Measurements from ENCODE around the gene PLEKHA5. TPM values are rescaled to one million over a fixed set of nuclear protein-coding genes. Genes with fewer than 3 reads are reported as not detected.
"Not testable (repeated sequence)": the region's sequence is repeated elsewhere in the genome, so short reads cannot be mapped to it uniquely, and the experiment has no call there.

The PLEKHA5 gene
- total and polyA plus RNA-seq, 2 experiments from 2014 or later: 82.8 to 112 TPM

GRCh38 chr12:19088606-19089005 lies 40.9 kb upstream of the PLEKHA5 start (continued):
- TF ChIP-seq ZNF462 (CRISPR knock-in tag; IDR thresholded peaks at IDR 0.05): no peak
- no peak for TF ChIP-seq ZNF114 (CRISPR knock-in tag; IDR thresholded peaks at IDR 0.05)
- no peak for TF ChIP-seq STAT1 (IDR thresholded peaks at IDR 0.05; ENCODE audit: unreplicated experiment)
- no peak for TF ChIP-seq EZH2phosphoT487 (IDR thresholded peaks at IDR 0.05; ENCODE audit: unreplicated experiment)
- no peak for TF ChIP-seq EZH2 (IDR thresholded peaks at IDR 0.05; ENCODE audit: low read depth, unreplicated experiment)
- TF ChIP-seq ETS1 (IDR thresholded peaks at IDR 0.05): no peak

- H3K27me3 Mint-ChIP-seq (ENCODE audit: insufficient read depth, low read depth, poor library complexity); H3K27me3 ChIP-seq (ENCODE audit: insufficient read depth); H3K27ac ChIP-seq (ENCODE audit: low read depth); H3F3A ChIP-seq (replicated peaks; ENCODE audit: low read depth); DNase-seq (ENCODE audit: low spot score); H3K79me2 ChIP-seq (replicated peaks; ENCODE audit: insufficient read depth); H3K36me3 ChIP-seq (ENCODE audit: insufficient read depth); H3K4me3 Mint-ChIP-seq; H3K4me1 ChIP-seq (ENCODE audit: insufficient read depth); H3K9me2 ChIP-seq (ENCODE audit: insufficient read depth); H4K20me1 ChIP-seq (replicated peaks; ENCODE audit: insufficient read depth); H3K36me3 Mint-ChIP-seq (ENCODE audit: low read depth); H3K4me2 ChIP-seq; H3K9me3 Mint-ChIP-seq; ATAC-seq; H3K27ac Mint-ChIP-seq; H3K4me3 ChIP-seq; H3K4me1 Mint-ChIP-seq: not testable (repeated sequence)
- peak overlapping the region; percentile 76; the same call in 1 of the 2 replicates for H2AFZ ChIP-seq
Observed at GRCh38 chr12:19092482-19092881, 37.1 kb upstream of the PLEKHA5 start.

Data from GM23338 (cell line).